Measurements from ENCODE around the gene GABBR2.

DNA sequence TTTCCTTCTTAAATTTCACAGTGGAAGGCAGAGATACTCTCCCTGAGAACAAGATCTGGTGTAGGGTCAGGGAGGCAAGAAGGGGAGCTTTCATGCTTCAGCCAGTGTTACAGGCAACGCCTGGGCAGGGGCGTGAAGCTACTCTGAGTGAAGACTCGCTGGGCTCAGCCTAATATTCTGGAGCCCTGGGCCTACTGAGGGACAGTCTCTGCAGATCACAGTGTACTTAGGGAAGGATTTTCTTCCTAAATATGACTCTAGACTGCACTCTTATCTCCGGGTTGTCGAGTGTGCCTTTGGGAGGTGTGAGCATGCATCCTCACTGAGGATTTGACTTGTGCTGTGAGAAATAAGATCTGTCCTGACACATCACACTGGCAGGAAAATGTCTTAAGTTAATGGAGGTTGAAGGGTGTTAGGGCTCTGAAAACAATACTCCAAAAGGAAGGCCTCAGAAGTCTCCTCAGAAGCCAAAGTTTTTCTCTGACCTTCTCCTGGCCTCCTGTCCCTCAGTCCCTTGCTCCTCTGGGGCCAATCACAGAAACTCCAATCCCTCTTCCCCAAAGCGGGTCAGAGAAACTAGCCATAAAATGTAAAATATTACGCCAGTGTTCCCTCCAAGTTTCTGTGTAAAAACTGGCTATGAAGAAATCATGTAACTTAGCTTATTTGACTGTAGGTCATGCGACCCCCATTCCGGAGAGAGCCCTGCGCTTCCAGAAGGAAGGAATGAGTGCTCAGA is 296.5 kb downstream of the GABBR2 start:
- TF ChIP-seq CTCF (IDR thresholded peaks at IDR 0.05) = no peak
- TF ChIP-seq RFX5 (IDR thresholded peaks at IDR 0.05; ENCODE audit: low read length) = no peak
- TF ChIP-seq, protein P1, sequence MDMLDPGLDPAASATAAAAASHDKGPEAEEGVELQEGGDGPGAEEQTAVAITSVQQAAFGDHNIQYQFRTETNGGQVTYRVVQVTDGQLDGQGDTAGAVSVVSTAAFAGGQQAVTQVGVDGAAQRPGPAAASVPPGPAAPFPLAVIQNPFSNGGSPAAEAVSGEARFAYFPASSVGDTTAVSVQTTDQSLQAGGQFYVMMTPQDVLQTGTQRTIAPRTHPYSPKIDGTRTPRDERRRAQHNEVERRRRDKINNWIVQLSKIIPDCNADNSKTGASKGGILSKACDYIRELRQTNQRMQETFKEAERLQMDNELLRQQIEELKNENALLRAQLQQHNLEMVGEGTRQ (IDR thresholded peaks at IDR 0.05; ENCODE audit: borderline replicate concordance, low read depth, low read length) = no peak
- TF ChIP-seq, protein P2, sequence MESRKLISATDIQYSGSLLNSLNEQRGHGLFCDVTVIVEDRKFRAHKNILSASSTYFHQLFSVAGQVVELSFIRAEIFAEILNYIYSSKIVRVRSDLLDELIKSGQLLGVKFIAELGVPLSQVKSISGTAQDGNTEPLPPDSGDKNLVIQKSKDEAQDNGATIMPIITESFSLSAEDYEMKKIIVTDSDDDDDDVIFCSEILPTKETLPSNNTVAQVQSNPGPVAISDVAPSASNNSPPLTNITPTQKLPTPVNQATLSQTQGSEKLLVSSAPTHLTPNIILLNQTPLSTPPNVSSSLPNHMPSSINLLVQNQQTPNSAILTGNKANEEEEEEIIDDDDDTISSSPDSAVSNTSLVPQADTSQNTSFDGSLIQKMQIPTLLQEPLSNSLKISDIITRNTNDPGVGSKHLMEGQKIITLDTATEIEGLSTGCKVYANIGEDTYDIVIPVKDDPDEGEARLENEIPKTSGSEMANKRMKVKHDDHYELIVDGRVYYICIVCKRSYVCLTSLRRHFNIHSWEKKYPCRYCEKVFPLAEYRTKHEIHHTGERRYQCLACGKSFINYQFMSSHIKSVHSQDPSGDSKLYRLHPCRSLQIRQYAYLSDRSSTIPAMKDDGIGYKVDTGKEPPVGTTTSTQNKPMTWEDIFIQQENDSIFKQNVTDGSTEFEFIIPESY (IDR thresholded peaks at IDR 0.05; ENCODE audit: borderline replicate concordance, low read depth) = no peak
- no peak for TF ChIP-seq NFIC (IDR thresholded peaks at IDR 0.05; ENCODE audit: borderline replicate concordance)
- no peak for TF ChIP-seq RXRA (IDR thresholded peaks at IDR 0.05; ENCODE audit: borderline replicate concordance, low read depth)
- TF ChIP-seq NRF1 (IDR thresholded peaks at IDR 0.05; ENCODE audit: low read depth, low read length) = no peak
- no peak for TF ChIP-seq SMC3 (IDR thresholded peaks at IDR 0.05; ENCODE audit: low read depth, low read length)
- no peak for TF ChIP-seq GABPA (IDR thresholded peaks at IDR 0.05; ENCODE audit: low read depth)
- TF ChIP-seq REST (IDR thresholded peaks at IDR 0.05; ENCODE audit: low read depth, low read length) = no peak
- TF ChIP-seq, protein P3, sequence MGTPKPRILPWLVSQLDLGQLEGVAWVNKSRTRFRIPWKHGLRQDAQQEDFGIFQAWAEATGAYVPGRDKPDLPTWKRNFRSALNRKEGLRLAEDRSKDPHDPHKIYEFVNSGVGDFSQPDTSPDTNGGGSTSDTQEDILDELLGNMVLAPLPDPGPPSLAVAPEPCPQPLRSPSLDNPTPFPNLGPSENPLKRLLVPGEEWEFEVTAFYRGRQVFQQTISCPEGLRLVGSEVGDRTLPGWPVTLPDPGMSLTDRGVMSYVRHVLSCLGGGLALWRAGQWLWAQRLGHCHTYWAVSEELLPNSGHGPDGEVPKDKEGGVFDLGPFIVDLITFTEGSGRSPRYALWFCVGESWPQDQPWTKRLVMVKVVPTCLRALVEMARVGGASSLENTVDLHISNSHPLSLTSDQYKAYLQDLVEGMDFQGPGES (IDR thresholded peaks at IDR 0.05; ENCODE audit: low read depth, low read length) = no peak
